ENCODE results near the gene DLG5.

- no peak for TF ChIP-seq USF1 (IDR thresholded peaks at IDR 0.05)
- no peak for TF ChIP-seq REST (IDR thresholded peaks at IDR 0.05; ENCODE audit: low read depth)
- TF ChIP-seq MAX (IDR thresholded peaks at IDR 0.05), result no peak
- no peak for TF ChIP-seq EGR1 (IDR thresholded peaks at IDR 0.05)
- no peak for TF ChIP-seq EP300 (IDR thresholded peaks at IDR 0.05; ENCODE audit: borderline replicate concordance)
- TF ChIP-seq TCF12 (IDR thresholded peaks at IDR 0.05; ENCODE audit: low read depth), result no peak
Measured at GRCh38 chr10:77789861-77790260, 136.7 kb downstream of the DLG5 start.
